ENCODE data around the gene FOXN1. TPM values are rescaled to one million over a fixed set of nuclear protein-coding genes. Genes with fewer than 3 reads are reported as not detected.
A peak's percentile ranks its signal among the peaks of the same experiment; 100 is the strongest.

The FOXN1 gene
- total and polyA plus RNA-seq, 2 of the 13 experiments (the other 11 are each of a cell fraction or from before 2014, with no cell fraction given) = 0.01 TPM; not detected in 1

DNA sequence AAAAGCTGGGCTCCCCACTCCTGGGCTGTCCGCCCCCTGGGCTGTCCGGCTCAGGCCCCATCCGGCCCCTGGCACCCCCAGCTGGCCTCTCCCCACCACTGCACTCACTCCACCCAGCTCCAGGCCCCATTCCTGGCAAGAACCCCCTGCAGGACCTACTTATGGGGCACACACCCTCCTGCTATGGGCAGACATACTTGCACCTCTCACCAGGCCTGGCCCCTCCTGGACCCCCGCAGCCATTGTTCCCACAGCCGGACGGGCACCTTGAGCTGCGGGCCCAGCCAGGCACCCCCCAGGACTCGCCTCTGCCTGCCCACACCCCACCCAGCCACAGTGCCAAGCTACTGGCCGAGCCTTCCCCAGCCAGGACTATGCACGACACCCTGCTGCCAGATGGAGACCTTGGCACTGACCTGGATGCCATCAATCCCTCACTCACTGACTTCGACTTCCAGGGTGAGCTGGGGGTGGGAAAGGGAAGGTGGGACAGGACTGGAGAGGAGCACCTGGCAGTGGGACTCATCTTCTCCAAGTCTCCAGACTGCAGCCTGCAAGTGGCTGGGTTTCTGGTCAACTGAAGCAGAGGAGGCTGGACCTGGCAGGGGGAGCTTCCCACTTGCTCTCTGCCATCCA, 28.7 kb downstream of the FOXN1 start:
- WGBS (ENCODE audit: low lambda C conversion rate) = 55% methylated on average over 4 of the region's 11 CpGs
- intact Hi-C loops (cut with micrococcal nuclease; ENCODE audit: unreplicated experiment) = no loop called here
- no TSS peak for BruUV-seq (replicated peaks)

More for the DNA sequence above, 28.7 kb downstream of the FOXN1 start:
- Histone ChIP-seq H3K9me3 (ENCODE audit: low read length) (no peaks in the 10 kb centered on the region), H4K20me1 (ENCODE audit: insufficient read depth, low read length) (no peaks in the 10 kb centered on the region), H3K4me1 (ENCODE audit: insufficient read depth, low read length) (peaks cover 6% of the 10 kb centered on the region), H3K27ac (ENCODE audit: extremely low read length, insufficient read depth, low read length) (no peak overlapping the region), H3K9ac (ENCODE audit: insufficient read depth, low read depth, low read length) (no peak overlapping the region), H3K36me3 (replicated peaks in 1 of 2; ENCODE audit: control insufficient read depth in 1 of 2, insufficient read depth in 2 of 2, low read length in 2 of 2) (no peaks in the 10 kb centered on the region), H3K79me2 (ENCODE audit: insufficient read depth, low read length) (no peaks in the 10 kb centered on the region), H2AFZ (ENCODE audit: low read length) (no peak overlapping the region), H3K4me3 (replicated peaks in 1 of 3; ENCODE audit: insufficient read depth in 1 of 3, low read depth in 2 of 3, low read length in 3 of 3) (no peak overlapping the region), H3K27me3 (ENCODE audit: control insufficient read depth in 1 of 2, insufficient read depth in 2 of 2, low read length in 2 of 2) (peaks cover 8 to 43% of the 10 kb centered on the region in 2 experiments; a peak in 4 of 5 replicates), H3K4me2 (ENCODE audit: low read depth, low read length) (no peak overlapping the region)
- POLR2A ChIA-PET = interaction anchor here (0.5 kb wide), 1 partner anchor 1146 kb away, joined by 3 read pairs; no protein-coding TSS in a partner anchor
- DNase-seq (ENCODE audit: low spot score) = no peak
- TF ChIP-seq, protein P1, sequence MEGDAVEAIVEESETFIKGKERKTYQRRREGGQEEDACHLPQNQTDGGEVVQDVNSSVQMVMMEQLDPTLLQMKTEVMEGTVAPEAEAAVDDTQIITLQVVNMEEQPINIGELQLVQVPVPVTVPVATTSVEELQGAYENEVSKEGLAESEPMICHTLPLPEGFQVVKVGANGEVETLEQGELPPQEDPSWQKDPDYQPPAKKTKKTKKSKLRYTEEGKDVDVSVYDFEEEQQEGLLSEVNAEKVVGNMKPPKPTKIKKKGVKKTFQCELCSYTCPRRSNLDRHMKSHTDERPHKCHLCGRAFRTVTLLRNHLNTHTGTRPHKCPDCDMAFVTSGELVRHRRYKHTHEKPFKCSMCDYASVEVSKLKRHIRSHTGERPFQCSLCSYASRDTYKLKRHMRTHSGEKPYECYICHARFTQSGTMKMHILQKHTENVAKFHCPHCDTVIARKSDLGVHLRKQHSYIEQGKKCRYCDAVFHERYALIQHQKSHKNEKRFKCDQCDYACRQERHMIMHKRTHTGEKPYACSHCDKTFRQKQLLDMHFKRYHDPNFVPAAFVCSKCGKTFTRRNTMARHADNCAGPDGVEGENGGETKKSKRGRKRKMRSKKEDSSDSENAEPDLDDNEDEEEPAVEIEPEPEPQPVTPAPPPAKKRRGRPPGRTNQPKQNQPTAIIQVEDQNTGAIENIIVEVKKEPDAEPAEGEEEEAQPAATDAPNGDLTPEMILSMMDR (CRISPR knock-in tag; IDR thresholded peaks at IDR 0.05) = 0 out of 2 replicates have a peak, but pooled peaks have one; percentile 8
- no peak for TF ChIP-seq ZNF674 (CRISPR knock-in tag; IDR thresholded peaks at IDR 0.05; ENCODE audit: low read depth)
- TF ChIP-seq GLI4 (CRISPR knock-in tag; IDR thresholded peaks at IDR 0.05; ENCODE audit: borderline replicate concordance) = no peak
- no peak for TF ChIP-seq ZNF446 (CRISPR knock-in tag; IDR thresholded peaks at IDR 0.05)
- no peak for TF ChIP-seq MBD4 (IDR thresholded peaks at IDR 0.05; ENCODE audit: borderline replicate concordance, low read length)
- CTCF ChIA-PET (ENCODE audit: low intra/inter-chr PET ratio, low total read pairs) = no interaction called here
- peak; percentile 37; the same call in 2 of the 3 replicates for ATAC-seq
- in situ Hi-C loops (cut with HindIII; ENCODE audit: extremely low pct_ligation_motif_present, low pct_unique_long_range_greater_than_20kb) = loop anchor here (5.0 kb wide), 1 partner anchor 38 kb away; no protein-coding TSS in a partner anchor
- no peak for FAIRE-seq

Measured in HepG2 (cell line).